H1 (cell line): ENCODE measurements around the gene CDK2. TPM values are rescaled to one million over a fixed set of nuclear protein-coding genes. Genes with fewer than 3 reads are reported as not detected.

Experiments used
- CTCF ChIA-PET: fragments of 300-600 bp; sonication (Branson Sonifier 250); formaldehyde crosslinking; loops from one replicate; lab custom pipeline; 2021; ENCODE audit not compliant: partially characterized antibody; lab: Charles Lee
- POLR2A ChIA-PET: fragments of 300-600 bp; sonication (Branson Sonifier 250); formaldehyde crosslinking; loops from one replicate; lab custom pipeline; 2021; ENCODE audit warnings: inconsistent platforms; ENCODE audit not compliant: partially characterized antibody; lab: Charles Lee
- DNase-seq, 2 experiments: peaks; one replicate each; pipeline versions ENCODE4 v3.0.0 to v3.0.0-alpha.2; 2010 to 2022; ENCODE audit warnings: low spot score in 2 of 2, low read depth in 1 of 2, mixed read lengths in 1 of 2
- FAIRE-seq: peaks from 2 replicates; lab custom pipeline; 2011; peaks lifted over from hg19 to GRCh38; lab: Jason Lieb, UNC
- H2AFZ ChIP-seq: 2 replicates; pipeline ENCODE4 v1.8.1; 2012; ENCODE audit warnings: low read length, inconsistent platforms
- H2AK5ac ChIP-seq: 2 replicates; pipeline ENCODE4 v1.6.1; 2013; ENCODE audit warnings: low read depth, low read length
- H2BK120ac ChIP-seq: replicated peaks from 2 replicates; pipeline ENCODE3; 2013; ENCODE audit warnings: low read depth, low read length, inconsistent platforms
- H2BK12ac ChIP-seq: 2 replicates; pipeline ENCODE4 v1.6.1; 2013; ENCODE audit warnings: low read depth, low read length
- H2BK15ac ChIP-seq: 2 replicates; pipeline ENCODE4 v1.6.1; 2013; ENCODE audit warnings: low read length
- H2BK20ac ChIP-seq: 2 replicates; pipeline ENCODE4 v1.6.1; 2013; ENCODE audit warnings: low read length
- H2BK5ac ChIP-seq: 2 replicates; pipeline ENCODE4 v1.6.1; 2013; ENCODE audit warnings: low read depth, low read length
- H3K14ac ChIP-seq: 2 replicates; pipeline ENCODE4 v1.6.1; 2013; ENCODE audit warnings: inconsistent platforms; ENCODE audit not compliant: insufficient read length
- H3K18ac ChIP-seq: 2 replicates; pipeline ENCODE4 v1.6.1; 2013; ENCODE audit warnings: low read length; ENCODE audit errors: extremely low read depth
- H3K23ac ChIP-seq: 2 replicates; pipeline ENCODE4 v1.6.1; 2013; ENCODE audit warnings: inconsistent platforms; ENCODE audit not compliant: insufficient read length
- H3K23me2 ChIP-seq: 2 replicates; pipeline ENCODE4 v1.6.1; 2013; ENCODE audit warnings: low read depth, low read length
- H3K27ac ChIP-seq: 2 replicates; pipeline ENCODE4 v1.6.1; 2011; ENCODE audit warnings: low read depth, low read length, inconsistent platforms
- H3K27me3 ChIP-seq, 4 experiments: replicated peaks in 1 of 4; 1 replicate in 1 of 4; 2 replicates in 3 of 4; pipeline versions ENCODE4 v1.6.1 to v1.8.1; 2011 to 2013; ENCODE audit warnings: low read length in 3 of 4, mild to moderate bottlenecking in 3 of 4, inconsistent platforms in 2 of 4, mixed read lengths in 2 of 4, moderate library complexity in 1 of 4; ENCODE audit not compliant: control insufficient read depth in 3 of 4, insufficient read depth in 3 of 4; ENCODE audit errors: extremely low read depth in 1 of 4
- H3K36me3 ChIP-seq, 4 experiments: 2 replicates each; pipeline versions ENCODE4 v1.6.1 to v1.8.1; 2011 to 2013; ENCODE audit warnings: mild to moderate bottlenecking in 4 of 4, low read length in 3 of 4, moderate library complexity in 2 of 4, control low read depth in 1 of 4, inconsistent platforms in 1 of 4; ENCODE audit not compliant: insufficient read depth in 4 of 4, control insufficient read depth in 2 of 4
- H3K4ac ChIP-seq: replicated peaks from 2 replicates; pipeline ENCODE3; 2013; ENCODE audit warnings: low read length, low read depth, mixed read lengths, inconsistent platforms; ENCODE audit not compliant: insufficient read length
- H3K4me1 ChIP-seq, 4 experiments: replicated peaks in 1 of 4; 1 replicate in 1 of 4; 2 replicates in 3 of 4; pipeline versions ENCODE4 v1.6.1 to v1.8.1; 2011 to 2013; ENCODE audit warnings: low read length in 3 of 4, inconsistent platforms in 2 of 4, mixed read lengths in 1 of 4; ENCODE audit not compliant: insufficient read depth in 4 of 4, control insufficient read depth in 3 of 4
- H3K4me2 ChIP-seq, 2 experiments: 2 replicates each; pipeline versions ENCODE4 v1.6.1 to v1.8.1; 2011 to 2013; ENCODE audit warnings: low read depth in 2 of 2, low read length in 2 of 2, control low read depth in 1 of 2, inconsistent platforms in 1 of 2, mild to moderate bottlenecking in 1 of 2; ENCODE audit not compliant: insufficient read depth in 1 of 2
- H3K4me3 ChIP-seq, 4 experiments: fragments of 200-600, 300-600 bp in 1 of 4; sonication (generic), shearing (Covaris generic), sonication (Bioruptor Twin) in 1 of 4; 2 replicates each; pipeline versions ENCODE4 v1.5.1 to v1.8.1; 2011 to 2016; ENCODE audit warnings: low read length in 4 of 4, low read depth in 3 of 4, control low read depth in 2 of 4, inconsistent platforms in 2 of 4, mild to moderate bottlenecking in 2 of 4, mixed read lengths in 1 of 4, moderate library complexity in 1 of 4; ENCODE audit not compliant: insufficient read depth in 2 of 4; ENCODE audit errors: extremely low read depth in 1 of 4
- H3K56ac ChIP-seq: replicated peaks from 2 replicates; pipeline ENCODE3; 2013; ENCODE audit warnings: low read depth, mild to moderate bottlenecking, mixed read lengths, low read length, inconsistent platforms; ENCODE audit not compliant: insufficient read length
- H3K79me1 ChIP-seq: 2 replicates; pipeline ENCODE4 v1.6.1; 2013; ENCODE audit warnings: low read depth, low read length, control low read depth
- H3K79me2 ChIP-seq, 2 experiments: 2 replicates each; pipeline versions ENCODE4 v1.6.1 to v1.8.1; 2012 to 2013; ENCODE audit warnings: low read length in 2 of 2, mild to moderate bottlenecking in 2 of 2, inconsistent platforms in 1 of 2; ENCODE audit not compliant: insufficient read depth in 2 of 2, control insufficient read depth in 1 of 2
- H3K9ac ChIP-seq, 4 experiments: replicated peaks in 1 of 4; 1 replicate in 1 of 4; 2 replicates in 3 of 4; pipeline versions ENCODE4 v1.6.1 to v1.8.1; 2011 to 2013; ENCODE audit warnings: low read depth in 3 of 4, low read length in 3 of 4, control low read depth in 2 of 4, mild to moderate bottlenecking in 2 of 4, moderate library complexity in 2 of 4, inconsistent platforms in 1 of 4; ENCODE audit errors: extremely low read depth in 1 of 4
- H3K9me3 ChIP-seq, 2 experiments: 2 replicates each; pipeline versions ENCODE4 v1.6.1 to v1.8.1; 2012 to 2013; ENCODE audit warnings: mild to moderate bottlenecking in 2 of 2, moderate library complexity in 2 of 2, control low read depth in 1 of 2, inconsistent platforms in 1 of 2, low read depth in 1 of 2, low read length in 1 of 2, mixed read lengths in 1 of 2; ENCODE audit not compliant: insufficient read depth in 2 of 2
- H4K20me1 ChIP-seq, 2 experiments: replicated peaks in 1 of 2; 2 replicates each; pipeline versions ENCODE3 to v1.8.1; 2011 to 2013; ENCODE audit warnings: inconsistent platforms in 2 of 2, low read length in 2 of 2, mild to moderate bottlenecking in 1 of 2; ENCODE audit not compliant: insufficient read depth in 2 of 2, control insufficient read depth in 1 of 2
- H4K5ac ChIP-seq: 2 replicates; pipeline ENCODE4 v1.6.1; 2013; ENCODE audit warnings: low read length, low read depth, mixed read lengths, inconsistent platforms; ENCODE audit not compliant: insufficient read length
- H4K8ac ChIP-seq: 2 replicates; pipeline ENCODE4 v1.8.0; 2013; ENCODE audit warnings: mild to moderate bottlenecking, moderate library complexity, low read length, inconsistent platforms; ENCODE audit not compliant: insufficient read depth; ENCODE audit errors: extremely low read depth
- H4K91ac ChIP-seq: replicated peaks from 2 replicates; pipeline ENCODE3; 2013; ENCODE audit warnings: low read length, mixed read lengths, inconsistent platforms; ENCODE audit not compliant: insufficient read length
- whole genome bisulfite sequencing, 2 experiments: shearing (Covaris generic) in 1 of 2; methylation state at CpG; one replicate each; pipeline versions ENCODE4 v1.1.6 to v1.1.7; 2013 to 2015; ENCODE audit warnings: low lambda C conversion rate in 2 of 2, mixed read lengths in 2 of 2, inconsistent platforms in 1 of 2, low coverage in 1 of 2, missing lambda C conversion rate in 1 of 2; ENCODE audit not compliant: insufficient replicate concordance in 2 of 2, insufficient coverage in 1 of 2, insufficient read length in 1 of 2; ENCODE audit errors: extremely low coverage in 1 of 2, missing lambda C conversion rate in 1 of 2; 5-methylcytosine and 5-hydroxymethylcytosine counted together
- polyA plus RNA-seq, 7 experiments: library from polyadenylated mRNA; depleted of rRNA in 3 of 7; stranded (reverse) in 5 of 7; unstranded in 2 of 7; fragments of >200 nt in 5 of 7; fragments of 200-250 nt in 2 of 7; gene quantifications; 1 replicate in 5 of 7; 2 replicates in 1 of 7; 4 replicates in 1 of 7; pipeline versions ENCODE4 v1.2.1 to v1.2.3, GENCODE V29; 2011 to 2013; ENCODE audit warnings: missing spikeins in 2 of 7, mixed read lengths in 2 of 7
- total RNA-seq: library from RNA; stranded (reverse); fragmentation: NEBNext Ultra II Directional; extraction: Animal tissue kit (Norgen Biotek cat#: 25700); gene quantifications from 2 replicates; pipeline ENCODE4 v1.2.1, GENCODE V29; 2021

CDK2 gene
- total and polyA plus RNA-seq, 2 of the 8 experiments (the other 6 are each of a cell fraction or from before 2014, with no cell fraction given) = 39.4 to 42.5 TPM

GRCh38 chr12:55996201-55996714 is 29.6 kb downstream of the CDK2 start:
- peak; percentile 42 for FAIRE-seq

More at GRCh38 chr12:55996201-55996714, 29.6 kb downstream of the CDK2 start:
- Histone ChIP-seq H3K27me3 (no peaks in the 10 kb centered on the region), H2AK5ac (no peak overlapping the region), H3K23ac (no peak overlapping the region), H3K79me2 (no peaks in the 10 kb centered on the region), H4K20me1 (no peaks in the 10 kb centered on the region), H2BK15ac (no peak overlapping the region), H3K36me3 (peaks cover 10 to 44% (median 25%) of the 10 kb centered on the region in 4 experiments), H3K23me2 (peaks cover 8% of the 10 kb centered on the region), H2BK5ac (no peak overlapping the region), H4K5ac (no peak overlapping the region), H4K8ac (no peak overlapping the region), H2BK120ac (no peak overlapping the region), H3K14ac (no peak overlapping the region), H3K4me2 (peak overlapping the region; percentile 94 to 95; a peak in 2 of 4 replicates), H3K9ac (no peak overlapping the region), H3K4me1 (peaks cover 0 to 4% (median 0%) of the 10 kb centered on the region in 4 experiments; a peak in 2 of 7 replicates), H4K91ac (no peak overlapping the region), H3K18ac (no peak overlapping the region), H2AFZ (no peak overlapping the region), H3K4ac (no peak overlapping the region), H3K4me3 (peak overlapping the region in 2 of 4 experiments; percentile 77 to 97; a peak in 3 of 8 replicates), H2BK12ac (no peak overlapping the region), H3K27ac (no peak overlapping the region), H3K79me1 (no peaks in the 10 kb centered on the region; the same call in 1 of the 2 replicates), H3K9me3 (no peaks in the 10 kb centered on the region), H3K56ac (no peak overlapping the region), H2BK20ac (no peak overlapping the region)
- 66% methylated on average over 14 of the region's 14 CpGs; no CpG with 5 or more reads in 1 of the 2 experiments for WGBS, 2 experiments
- CTCF ChIA-PET = interaction anchor here (0.6 to 13.5 kb wide), 36 partner anchors 10 to 259 kb away, joined by 3 to 256 read pairs (median 5); partner anchors contain the start of genes IKZF4, RAB5B and ZC3H10
- POLR2A ChIA-PET = interaction anchor here (0.6 to 5.4 kb wide), 19 partner anchors 11 to 297 kb away, joined by 3 to 55 read pairs (median 4); partner anchors contain the start of genes ANKRD52, DGKA, DNAJC14 and PA2G4
- peak in 1 of 2 experiments; percentile 57 for DNase-seq
